ENCODE measurements around the gene SYT13.

SYT13 gene

GRCh38 chr11:45273509-45273908, 12.6 kb downstream of the SYT13 start:
- in situ Hi-C loops (cut with MboI; ENCODE audit: low pct_unique_long_range_greater_than_20kb, low sequenced_read_pairs, unreplicated experiment), result no loop called here
- TF ChIP-seq CTCF (IDR thresholded peaks at IDR 0.05; ENCODE audit: extremely low read depth, insufficient read depth, missing control alignments), result no peak
- no peak for DNase-seq (ENCODE audit: low spot score)

- TF ChIP-seq CTCF (IDR thresholded peaks at IDR 0.05; ENCODE audit: extremely low read depth, insufficient read depth, missing control alignments), result no peak
- in situ Hi-C loops (cut with MboI; ENCODE audit: low pct_unique_long_range_greater_than_20kb, low sequenced_read_pairs, unreplicated experiment), result no loop called here
These were observed 13.4 kb downstream of the SYT13 start for GRCh38 chr11:45272701-45273100.

GRCh38 chr11:45270946-45271716, 15.0 kb downstream of the SYT13 start:
- in situ Hi-C loops (cut with MboI; ENCODE audit: low pct_unique_long_range_greater_than_20kb, low sequenced_read_pairs, unreplicated experiment), result no loop called here
- TF ChIP-seq CTCF (IDR thresholded peaks at IDR 0.05; ENCODE audit: extremely low read depth, insufficient read depth, missing control alignments), result no peak
- no peak for DNase-seq (ENCODE audit: low spot score)

More at GRCh38 chr11:45272701-45273100, 13.4 kb downstream of the SYT13 start:
- no peak for DNase-seq (ENCODE audit: low spot score)

- no peak for TF ChIP-seq CTCF (IDR thresholded peaks at IDR 0.05; ENCODE audit: extremely low read depth, insufficient read depth, missing control alignments)
- in situ Hi-C loops (cut with MboI; ENCODE audit: low pct_unique_long_range_greater_than_20kb, low sequenced_read_pairs, unreplicated experiment), result no loop called here
These were observed 16.5 kb downstream of the SYT13 start for GRCh38 chr11:45269678-45270077.

GRCh38 chr11:45267652-45268299, 18.4 kb downstream of the SYT13 start:
- no peak for DNase-seq (ENCODE audit: low spot score)
- in situ Hi-C loops (cut with MboI; ENCODE audit: low pct_unique_long_range_greater_than_20kb, low sequenced_read_pairs, unreplicated experiment), result no loop called here
- no peak for TF ChIP-seq CTCF (IDR thresholded peaks at IDR 0.05; ENCODE audit: extremely low read depth, insufficient read depth, missing control alignments)

More at GRCh38 chr11:45269678-45270077, 16.5 kb downstream of the SYT13 start:
- no peak for DNase-seq (ENCODE audit: low spot score)

GRCh38 chr11:45267052-45267451, 19.1 kb downstream of the SYT13 start:
- peak; percentile 37 for TF ChIP-seq CTCF (IDR thresholded peaks at IDR 0.05; ENCODE audit: extremely low read depth, insufficient read depth, missing control alignments)
- in situ Hi-C loops (cut with MboI; ENCODE audit: low pct_unique_long_range_greater_than_20kb, low sequenced_read_pairs, unreplicated experiment), result no loop called here
- DNase-seq (ENCODE audit: low spot score), result peak; percentile 40
